MCF 10A (cell line): ENCODE results near the gene THPO. TPM values are rescaled to one million over a fixed set of nuclear protein-coding genes. Genes with fewer than 3 reads are reported as not detected.

ENCODE experiments used
- BruUV-seq: library from RNA; stranded (reverse); fragments of 400-500 nt; replicated peaks from 2 replicates; lab custom pipeline; 2021; lab: Mats Ljungman, UMichigan
- CTCF ChIA-PET: fragments of 300-600 bp; sonication (Branson Sonifier 250); formaldehyde crosslinking; extraction: SDS; loops from one replicate; lab custom pipeline; 2021; ENCODE audit warnings: antibody characterized with exemption, inconsistent platforms; lab: Yijun Ruan, JAX
- POLR2A ChIA-PET: fragments of 300-600, 350-650 bp; sonication (Branson Sonifier 250); formaldehyde crosslinking; extraction: SDS; loops from one replicate; lab custom pipeline; 2020; ENCODE audit warnings: antibody characterized with exemption, inconsistent platforms; lab: Yijun Ruan, JAX
- DNase-seq: peaks from one replicate; pipeline ENCODE4 v3.0.0-alpha.2; 2018; ENCODE audit not compliant: unreplicated experiment
- H3K27ac Mint-ChIP-seq: one replicate; pipeline ENCODE4 v1.8.0; 2022; ENCODE audit warnings: mild to moderate bottlenecking, low read depth, mixed read lengths; ENCODE audit not compliant: unreplicated experiment
- H3K27me3 Mint-ChIP-seq: one replicate; pipeline ENCODE4 v1.8.0; 2022; ENCODE audit warnings: mixed read lengths; ENCODE audit not compliant: insufficient read depth, unreplicated experiment
- H3K36me3 Mint-ChIP-seq: one replicate; pipeline ENCODE4 v1.8.0; 2022; ENCODE audit warnings: mild to moderate bottlenecking, moderate library complexity, mixed read lengths; ENCODE audit not compliant: insufficient read depth, unreplicated experiment
- H3K4me1 Mint-ChIP-seq: one replicate; pipeline ENCODE4 v1.8.0; 2022; ENCODE audit warnings: mixed read lengths; ENCODE audit not compliant: insufficient read depth, unreplicated experiment
- H3K4me3 Mint-ChIP-seq: one replicate; pipeline ENCODE4 v1.8.0; 2022; ENCODE audit warnings: mild to moderate bottlenecking, moderate library complexity, mixed read lengths; ENCODE audit not compliant: unreplicated experiment
- H3K9me3 Mint-ChIP-seq: one replicate; pipeline ENCODE4 v1.8.0; 2022; ENCODE audit warnings: mixed read lengths; ENCODE audit not compliant: unreplicated experiment
- CTCF ChIP-seq: fragments of 200-600 bp; IDR thresholded peaks from one replicate; pipeline ENCODE4 v1.8.0; 2022; ENCODE audit warnings: antibody characterized with exemption, mild to moderate bottlenecking; ENCODE audit not compliant: unreplicated experiment
- intact Hi-C: fragments of 100-400 bp; cut with micrococcal nuclease; formaldehyde crosslinking; loops from 2 replicates; pipeline ENCODE4 v1.14.1; 2022
- total RNA-seq: library from RNA; stranded (reverse); gene quantifications from 2 replicates; pipeline ENCODE4 v1.2.3, GENCODE V29; 2022

THPO gene
- total RNA-seq, 1 experiment from 2014 or later, result not detected

GRCh38 chr3:184382326-184383032, 4.5 kb upstream of the THPO start:
- H3K4me1 Mint-ChIP-seq, result no peaks in the 10 kb centered on the region
- no peak for DNase-seq
- no TSS peak for BruUV-seq
- no peak overlapping the region for H3K27ac Mint-ChIP-seq
- H3K9me3 Mint-ChIP-seq, result no peaks in the 10 kb centered on the region
- peaks cover 23% of the 10 kb centered on the region for H3K27me3 Mint-ChIP-seq
- CTCF ChIA-PET, result interaction anchor here (1.7 to 1.8 kb wide), 2 partner anchors 10 to 159 kb away, joined by 6 to 7 read pairs; no protein-coding TSS in a partner anchor
- no peaks in the 10 kb centered on the region for H3K36me3 Mint-ChIP-seq
- POLR2A ChIA-PET, result no interaction called here
- no peak for TF ChIP-seq CTCF
- no peak overlapping the region for H3K4me3 Mint-ChIP-seq
- intact Hi-C loops, result no loop called here

- no peaks in the 10 kb centered on the region for H3K9me3 Mint-ChIP-seq
- H3K4me3 Mint-ChIP-seq, result no peak overlapping the region
- H3K27me3 Mint-ChIP-seq, result peaks cover 32% of the 10 kb centered on the region
- CTCF ChIA-PET, result interaction anchor here (0.5 to 1.7 kb wide), 4 partner anchors 95 to 1717 kb away, joined by 3 to 6 read pairs (median 3); no protein-coding TSS in a partner anchor
- no peaks in the 10 kb centered on the region for H3K36me3 Mint-ChIP-seq
- no peaks in the 10 kb centered on the region for H3K4me1 Mint-ChIP-seq
- no peak for DNase-seq
- no peak for TF ChIP-seq CTCF
- BruUV-seq, result no TSS peak
- POLR2A ChIA-PET, result no interaction called here
- no peak overlapping the region for H3K27ac Mint-ChIP-seq
- intact Hi-C loops, result no loop called here
Measured at GRCh38 chr3:184381261-184382224, 3.5 kb upstream of the THPO start.

GRCh38 chr3:184380627-184381260, 2.7 kb upstream of the THPO start:
- CTCF ChIA-PET, result interaction anchor here (0.5 to 1.7 kb wide), 4 partner anchors 94 to 1716 kb away, joined by 3 to 6 read pairs (median 3); no protein-coding TSS in a partner anchor
- no TSS peak for BruUV-seq
- Mint-ChIP-seq H3K36me3 (no peaks in the 10 kb centered on the region), H3K27ac (no peak overlapping the region), H3K4me3 (no peak overlapping the region), H3K4me1 (no peaks in the 10 kb centered on the region), H3K27me3 (peaks cover 40% of the 10 kb centered on the region), H3K9me3 (no peaks in the 10 kb centered on the region)
- intact Hi-C loops, result no loop called here
- POLR2A ChIA-PET, result interaction anchor here (1.0 kb wide), 1 partner anchor 19 kb away, joined by 3 read pairs; no protein-coding TSS in a partner anchor
- no peak for DNase-seq
- no peak for TF ChIP-seq CTCF
